Forelimb muscle (tissue), 1 donor: ENCODE data around the gene ADH1C. TPM values are rescaled to one million over a fixed set of nuclear protein-coding genes. Genes with fewer than 3 reads are reported as not detected.
"Not testable (repeated sequence)": the region's sequence is repeated elsewhere in the genome, so short reads cannot be mapped to it uniquely, and the experiment has no call there.

ENCODE experiments used
- DNase-seq: peaks from one replicate; pipeline ENCODE4 v3.0.0-alpha.2; 2013; ENCODE audit warnings: low read depth
- polyA plus RNA-seq: library from polyadenylated mRNA; unstranded; fragments of 120-200 nt; gene quantifications from one replicate; pipeline ENCODE4 v1.2.1, GENCODE V29; 2013; ENCODE audit not compliant: insufficient read length

Gene ADH1C
- polyA plus RNA-seq, 1 donor: 5.9 TPM

- no peak for DNase-seq
Measured at GRCh38 chr4:99357948-99358347, 5.4 kb upstream of the ADH1C start.

DNA sequence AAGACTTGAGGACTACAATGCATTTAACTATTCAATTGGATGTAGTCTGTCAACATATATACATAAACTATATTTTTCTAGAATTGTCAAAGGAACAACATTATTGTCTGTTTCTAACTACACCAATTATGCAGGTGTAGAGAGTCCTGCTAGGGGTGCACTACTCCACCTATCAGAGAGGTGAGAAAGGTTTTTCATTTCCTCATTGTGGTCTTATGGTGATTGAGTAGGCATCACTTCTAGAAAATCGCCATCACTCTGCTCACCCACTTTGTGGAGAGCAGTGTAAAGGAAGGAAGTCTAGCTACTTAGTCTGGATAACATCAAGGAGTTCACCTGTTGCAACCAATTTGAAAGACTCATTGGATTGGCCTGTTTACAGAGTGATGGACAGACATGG lies 4.4 kb upstream of the ADH1C start:
- no peak for DNase-seq

DNA sequence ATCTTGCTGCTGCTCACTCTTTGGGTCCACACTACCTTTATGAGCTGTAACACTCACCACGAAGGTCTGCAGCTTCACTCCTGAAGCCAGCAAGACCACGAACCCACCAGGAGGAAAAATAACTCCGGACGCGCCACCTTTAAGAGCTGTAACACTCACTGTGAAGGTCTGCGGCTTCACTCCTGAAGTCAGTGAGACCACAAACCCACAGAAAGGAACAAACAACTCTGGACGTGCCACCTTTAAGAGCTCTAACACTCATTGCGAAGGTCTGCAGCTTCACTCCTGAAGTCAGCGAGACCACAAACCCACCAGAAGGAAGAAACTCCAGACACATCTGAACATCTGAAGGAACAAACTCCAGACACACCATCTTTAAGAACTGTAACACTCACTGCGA lies 3.6 kb upstream of the ADH1C start:
- DNase-seq: not testable (repeated sequence)

GRCh38 chr4:99351487-99351886 lies 1.1 kb downstream of the ADH1C start:
- no peak for DNase-seq

- no peak for DNase-seq
Measured at GRCh38 chr4:99349338-99349737, 3.2 kb downstream of the ADH1C start.

- not testable (repeated sequence) for DNase-seq
Measured at GRCh38 chr4:99342624-99343023, 9.9 kb downstream of the ADH1C start.

DNA sequence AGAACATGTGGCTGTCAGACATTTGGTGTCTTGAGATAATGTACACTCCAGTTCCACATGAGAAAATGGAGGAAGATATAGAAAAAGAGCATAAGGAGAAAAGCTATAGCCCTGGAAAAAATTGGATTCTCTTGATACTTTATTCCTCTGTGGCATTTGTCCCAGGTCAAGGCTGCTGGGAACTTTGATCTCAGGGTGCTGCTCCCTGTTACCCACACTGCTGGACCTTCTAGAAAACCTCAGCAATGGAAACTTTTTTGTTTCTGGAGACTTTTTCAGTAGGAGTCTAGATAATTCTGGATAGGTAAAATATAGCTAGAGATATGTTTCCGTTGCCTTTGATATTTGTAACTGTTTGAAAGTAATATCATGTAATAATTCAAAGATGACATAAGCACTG lies 11.1 kb downstream of the ADH1C start:
- no peak for DNase-seq

- no peak for DNase-seq
Measured at GRCh38 chr4:99339172-99339571, 13.4 kb downstream of the ADH1C start.

DNA sequence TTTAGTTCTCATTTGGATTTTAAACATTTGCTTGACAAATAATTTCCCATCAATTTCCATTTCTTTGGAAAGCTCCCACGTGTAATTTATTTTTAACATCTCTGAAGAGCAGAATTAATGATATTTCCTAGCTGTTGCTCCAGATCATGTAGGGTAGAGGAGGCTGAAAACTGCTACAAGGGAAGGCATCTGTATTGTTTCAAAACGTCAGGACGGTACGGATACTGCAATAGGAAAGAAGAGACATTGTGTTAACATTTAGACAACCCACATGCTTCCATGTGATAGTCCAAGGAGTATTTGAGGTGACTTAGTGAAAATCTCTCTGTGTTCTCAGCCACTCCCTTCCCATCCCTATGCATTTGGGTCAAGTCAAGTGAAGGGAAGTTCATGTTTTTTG lies 16.0 kb downstream of the ADH1C start:
- DNase-seq: no peak

- DNase-seq: no peak
Measured at GRCh38 chr4:99334880-99335279, 17.7 kb downstream of the ADH1C start.

DNA sequence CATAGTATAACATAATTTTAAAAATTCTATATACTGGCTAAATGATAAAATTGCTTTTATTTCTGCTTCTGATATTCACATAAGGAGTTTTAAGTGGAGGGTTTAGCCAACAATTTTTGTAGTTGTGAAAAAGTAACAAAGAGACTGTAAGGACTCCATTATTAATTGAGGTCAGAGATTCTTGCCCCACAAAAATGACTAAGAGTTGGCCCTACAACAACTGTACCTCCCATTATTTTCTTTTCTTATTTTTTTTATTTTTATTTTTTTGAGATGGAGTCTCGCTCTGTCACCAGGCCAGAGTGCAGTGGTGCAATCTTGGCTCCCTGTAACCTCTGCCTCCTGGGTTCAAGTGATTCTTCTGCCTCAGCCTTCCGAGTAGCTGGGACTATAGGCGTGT lies 21.9 kb downstream of the ADH1C start:
- DNase-seq: no peak

DNA sequence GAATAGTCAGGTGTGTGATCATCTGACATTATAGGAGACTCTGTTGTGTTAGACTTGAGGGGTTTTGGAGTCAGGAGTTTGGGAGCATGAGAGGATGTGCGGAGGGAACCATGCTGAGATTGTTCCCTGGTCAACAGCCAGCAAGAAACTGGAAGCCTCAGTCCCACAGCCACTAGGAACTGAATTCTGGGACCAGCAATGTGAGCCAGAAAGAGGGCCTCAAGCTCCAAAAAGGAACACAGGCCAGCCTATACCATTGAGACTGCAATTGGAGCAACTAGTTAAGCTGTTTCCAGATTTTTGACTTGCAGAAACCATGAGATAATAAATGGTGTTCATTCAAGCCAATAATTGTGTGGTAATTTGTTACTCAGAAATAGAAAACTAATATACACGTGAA lies 22.7 kb downstream of the ADH1C start:
- no peak for DNase-seq

DNA sequence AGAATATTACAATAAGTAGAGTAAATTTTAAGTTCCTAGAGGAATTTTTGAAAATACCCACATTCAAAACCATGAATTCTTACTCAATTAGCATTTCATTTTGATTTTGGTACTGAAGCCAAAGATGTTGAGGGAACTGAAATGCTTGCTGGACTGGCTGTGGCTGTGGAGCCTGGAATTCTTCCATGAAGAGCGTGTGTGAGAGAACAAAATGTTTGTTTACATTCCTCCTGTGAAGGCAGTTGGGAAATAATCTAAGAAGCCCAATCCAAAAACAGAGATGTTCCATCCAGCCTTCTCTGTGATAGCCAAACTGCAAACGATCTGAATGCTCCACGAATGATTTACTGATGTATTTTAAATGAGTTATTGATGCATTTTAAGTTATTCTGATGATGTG lies 27.6 kb downstream of the ADH1C start:
- DNase-seq: peak; percentile 83

DNA sequence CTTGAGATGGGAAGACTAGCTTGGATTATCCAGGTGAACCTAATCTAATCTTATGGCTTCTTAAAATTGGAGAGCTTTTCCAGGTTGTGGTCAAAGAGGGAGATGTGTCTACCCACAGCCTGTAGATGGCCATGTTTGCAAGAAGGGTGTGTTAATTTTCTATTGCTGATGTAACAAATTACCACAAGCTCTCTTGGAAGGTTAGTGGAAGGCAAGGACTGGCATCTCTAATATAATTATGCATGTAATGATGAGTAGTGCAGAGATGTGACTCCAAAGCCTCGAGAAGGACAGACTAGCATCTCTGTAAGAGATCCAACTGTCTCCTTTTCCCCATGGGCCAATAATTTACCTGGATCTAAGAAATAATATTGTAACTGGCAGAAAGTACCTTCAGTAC lies 28.2 kb downstream of the ADH1C start:
- no peak for DNase-seq

- no peak for DNase-seq
Measured at GRCh38 chr4:99323756-99324155, 28.8 kb downstream of the ADH1C start.

GRCh38 chr4:99321241-99322191 lies 31.0 kb downstream of the ADH1C start, which contains the start of gene ADH1B:
Gene ADH1B, minus strand, starts transcription at chr4:99321401. Its CDS starts 70 bp downstream, at chr4:99321331.
- no peak for DNase-seq

- DNase-seq: not testable (repeated sequence)
Measured at GRCh38 chr4:99317811-99318210, 34.7 kb downstream of the ADH1C start.

DNA sequence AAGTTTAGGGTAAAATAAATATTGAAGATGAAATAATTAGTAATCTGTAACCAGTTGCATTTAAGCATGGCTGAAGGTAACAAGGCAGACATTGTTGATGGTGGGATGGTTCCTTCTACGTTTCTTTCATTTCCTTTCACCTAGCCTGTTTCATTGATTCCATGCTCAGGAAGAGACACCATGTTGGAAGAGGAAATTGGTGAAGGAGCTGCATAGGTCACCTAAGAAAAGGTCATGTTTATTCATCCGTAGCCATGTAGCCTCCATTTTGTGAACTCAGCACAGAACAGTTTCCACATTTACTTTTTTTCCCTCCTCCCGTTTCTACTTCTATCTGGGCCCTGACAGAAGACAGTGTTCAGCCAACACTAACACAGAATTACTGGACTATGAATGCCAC lies 35.2 kb downstream of the ADH1C start:
- DNase-seq: no peak

- no peak for DNase-seq
Measured at GRCh38 chr4:99315839-99316238, 36.7 kb downstream of the ADH1C start.

DNA sequence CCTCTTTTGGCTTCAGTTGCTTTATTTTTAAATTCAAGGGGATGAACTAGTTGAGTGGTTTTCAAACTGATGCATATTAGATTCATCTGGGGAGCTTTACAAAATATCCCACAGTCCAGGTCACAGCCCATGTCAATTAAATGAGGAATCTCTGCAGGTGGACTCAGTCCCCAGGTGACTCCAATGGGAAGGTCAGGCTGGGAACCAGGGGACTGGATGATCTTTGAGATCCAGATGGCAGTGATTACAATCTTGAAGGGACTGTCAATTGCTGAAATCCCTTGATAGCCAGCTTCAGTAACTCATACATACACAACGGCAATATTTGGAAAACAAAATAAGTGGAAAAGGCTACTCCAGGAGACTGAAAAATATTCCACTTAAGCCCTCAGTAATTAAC lies 38.3 kb downstream of the ADH1C start:
- DNase-seq: no peak

- DNase-seq: no peak
Measured at GRCh38 chr4:99310389-99310788, 42.2 kb downstream of the ADH1C start.

DNA sequence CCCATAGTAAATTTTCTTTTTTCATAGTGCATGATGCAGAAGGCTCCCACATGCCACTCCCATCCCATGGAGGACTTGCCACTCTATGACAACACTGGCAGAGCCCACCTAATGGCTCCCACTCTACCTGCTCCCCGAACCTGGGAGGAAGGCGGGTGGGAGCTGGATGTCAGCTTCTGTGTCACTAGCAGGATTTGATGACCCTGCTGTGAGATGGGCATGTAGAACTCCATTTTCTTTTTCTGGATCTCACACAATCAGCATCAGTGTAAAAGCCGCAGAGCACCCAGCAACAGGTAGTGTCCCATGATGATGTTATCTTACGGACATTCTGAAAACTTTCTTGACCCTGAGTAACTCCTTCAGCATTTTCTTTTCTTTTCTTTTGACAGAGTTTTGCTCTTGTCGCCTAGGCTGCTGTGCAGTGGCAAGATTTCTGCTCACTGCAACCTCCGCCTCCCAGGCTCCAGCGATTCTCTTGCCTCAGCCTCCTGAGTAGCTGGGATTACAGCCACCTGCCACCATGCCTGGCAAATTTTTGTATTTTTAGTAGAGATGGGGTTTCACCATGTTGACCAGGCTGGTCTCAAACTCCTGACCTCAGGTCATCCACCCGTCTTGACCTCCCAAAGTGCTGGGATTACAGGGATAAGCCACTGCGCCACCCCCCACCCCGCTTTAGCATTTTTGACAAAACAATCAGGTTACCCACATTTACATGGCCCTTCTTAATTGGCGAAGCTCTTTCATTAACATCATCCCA lies 46.7 kb downstream of the ADH1C start:
- no peak for DNase-seq
